ENCODE data around the gene LILRB2. TPM values are rescaled to one million over a fixed set of nuclear protein-coding genes. Genes with fewer than 3 reads are reported as not detected.

Gene LILRB2
- polyA plus RNA-seq, 1 of the 3 experiments (the other 2 are of a cell fraction), result not detected

GRCh38 chr19:54262470-54262869 lies 18.4 kb downstream of the LILRB2 start:
- Histone ChIP-seq H3K9me3 (no peaks in the 10 kb centered on the region), H3K79me2 (ENCODE audit: insufficient read depth) (no peaks in the 10 kb centered on the region), H2AFZ (ENCODE audit: low read depth) (no peak overlapping the region), H3K9ac (no peak overlapping the region), H3K36me3 (replicated peaks in 1 of 2; ENCODE audit: control insufficient read depth in 1 of 2, insufficient read depth in 2 of 2, low read length in 1 of 2) (no peaks in the 10 kb centered on the region), H3K4me2 (no peak overlapping the region), H3F3A (replicated peaks; ENCODE audit: insufficient read depth) (peaks cover 5% of the 10 kb centered on the region), H3K4me1 (ENCODE audit: control insufficient read depth in 1 of 2, insufficient read depth in 2 of 2, low read depth in 1 of 2, low read length in 1 of 2) (no peaks in the 10 kb centered on the region), H3K27ac (ENCODE audit: low read depth in 2 of 2, low read length in 1 of 2) (no peak overlapping the region), H4K20me1 (ENCODE audit: insufficient read depth) (no peaks in the 10 kb centered on the region), H3K9me2 (no peaks in the 10 kb centered on the region), H3K4me3 (ENCODE audit: low read depth in 2 of 2, low read length in 1 of 2) (no peak overlapping the region), H3K27me3 (ENCODE audit: insufficient read depth) (peaks cover 56% of the 10 kb centered on the region)
- no peak for DNase-seq
- TF ChIP-seq JUND (IDR thresholded peaks at IDR 0.05) (no peak), EZH2phosphoT487 (IDR thresholded peaks at IDR 0.05; ENCODE audit: borderline replicate concordance, low read depth) (no peak), NRF1 (IDR thresholded peaks at IDR 0.05; ENCODE audit: low read depth, low read length) (no peak), NFIC (IDR thresholded peaks at IDR 0.05; ENCODE audit: borderline replicate concordance) (no peak), FOXM1 (IDR thresholded peaks at IDR 0.05; ENCODE audit: low read depth) (no peak), FOSL2 (IDR thresholded peaks at IDR 0.05; ENCODE audit: borderline replicate concordance, low read depth) (no peak), PBX3 (IDR thresholded peaks at IDR 0.05) (no peak)
- CTCF ChIA-PET, result no interaction called here
- 5% methylated on average over 2 of the region's 2 CpGs for WGBS (ENCODE audit: low lambda C conversion rate)
- POLR2A ChIA-PET, result no interaction called here

- no peak for DNase-seq
- Histone ChIP-seq H3K9ac (no peak overlapping the region), H3K4me2 (no peak overlapping the region), H2AFZ (ENCODE audit: low read depth) (no peak overlapping the region), H3K36me3 (replicated peaks in 1 of 2; ENCODE audit: control insufficient read depth in 1 of 2, insufficient read depth in 2 of 2, low read length in 1 of 2) (no peaks in the 10 kb centered on the region), H3K4me1 (ENCODE audit: control insufficient read depth in 1 of 2, insufficient read depth in 2 of 2, low read depth in 1 of 2, low read length in 1 of 2) (no peaks in the 10 kb centered on the region), H3K9me2 (no peaks in the 10 kb centered on the region), H4K20me1 (ENCODE audit: insufficient read depth) (no peaks in the 10 kb centered on the region), H3K27me3 (ENCODE audit: insufficient read depth) (peaks cover 56% of the 10 kb centered on the region), H3F3A (replicated peaks; ENCODE audit: insufficient read depth) (peaks cover 5% of the 10 kb centered on the region), H3K9me3 (no peaks in the 10 kb centered on the region), H3K4me3 (ENCODE audit: low read depth in 2 of 2, low read length in 1 of 2) (no peak overlapping the region), H3K27ac (ENCODE audit: low read depth in 2 of 2, low read length in 1 of 2) (no peak overlapping the region), H3K79me2 (ENCODE audit: insufficient read depth) (no peaks in the 10 kb centered on the region)
- ChIA-PET POLR2A (no interaction called here), CTCF (no interaction called here)
- 13% methylated on average over 11 of the region's 11 CpGs for WGBS (ENCODE audit: low lambda C conversion rate)
- TF ChIP-seq EZH2phosphoT487 (IDR thresholded peaks at IDR 0.05; ENCODE audit: borderline replicate concordance, low read depth), result no peak
Measured at GRCh38 chr19:54262066-54262465, 18.8 kb downstream of the LILRB2 start.

GRCh38 chr19:54257116-54257480 lies 23.8 kb downstream of the LILRB2 start, which contains the start of gene LILRB5:
LILRB5 (minus strand) TSS chr19:54257273; CDS start chr19:54257193, 80 bp downstream.
- ChIA-PET POLR2A (no interaction called here), CTCF (interaction anchor here (2.1 kb wide), 1 partner anchor 9 kb away, joined by 14 read pairs; no protein-coding TSS in a partner anchor)
- Histone ChIP-seq H3K27me3 (ENCODE audit: insufficient read depth) (peaks cover 94% of the 10 kb centered on the region), H2AFZ (ENCODE audit: low read depth) (no peak within 1 kb of the TSS), H3K79me2 (ENCODE audit: insufficient read depth) (no peaks in the 10 kb centered on the region), H3K9ac (no peak within 1 kb of the TSS), H3K9me2 (no peaks in the 10 kb centered on the region), H4K20me1 (ENCODE audit: insufficient read depth) (no peaks in the 10 kb centered on the region), H3K4me1 (ENCODE audit: control insufficient read depth in 1 of 2, insufficient read depth in 2 of 2, low read depth in 1 of 2, low read length in 1 of 2) (no peaks in the 10 kb centered on the region), H3K4me3 (ENCODE audit: low read depth in 2 of 2, low read length in 1 of 2) (no peak within 1 kb of the TSS), H3K27ac (ENCODE audit: low read depth in 2 of 2, low read length in 1 of 2) (no peak within 1 kb of the TSS), H3K36me3 (replicated peaks in 1 of 2; ENCODE audit: control insufficient read depth in 1 of 2, insufficient read depth in 2 of 2, low read length in 1 of 2) (no peaks in the 10 kb centered on the region), H3K9me3 (no peaks in the 10 kb centered on the region), H3K4me2 (no peak within 1 kb of the TSS), H3F3A (replicated peaks; ENCODE audit: insufficient read depth) (no peaks in the 10 kb centered on the region)
- no peak for DNase-seq
- no peak for TF ChIP-seq NFIC (IDR thresholded peaks at IDR 0.05; ENCODE audit: borderline replicate concordance)
- TF ChIP-seq GABPA (IDR thresholded peaks at IDR 0.05; ENCODE audit: low read depth), result no peak
- no peak for TF ChIP-seq TEAD4 (IDR thresholded peaks at IDR 0.05; ENCODE audit: borderline replicate concordance, insufficient read depth)
- WGBS (ENCODE audit: low lambda C conversion rate), result 0% methylated on average over 3 of the region's 9 CpGs
